HL-60 (cell line): Measurements from ENCODE around the gene PLA2G4E.

Source experiments
- DNase-seq, 2 experiments: peaks; one replicate each; pipeline ENCODE4 v3.0.0-alpha.2; 2010 to 2020; ENCODE audit warnings: low read depth in 1 of 2, low spot score in 1 of 2
- H3K27ac ChIP-seq: fragments of 250-450 bp; sonication (Bioruptor Pico); replicated peaks from 2 replicates; pipeline ENCODE4 v1.5.1; 2020; ENCODE audit warnings: mild to moderate bottlenecking, moderate library complexity
- H3K27me3 ChIP-seq: fragments of 250-450 bp; sonication (Bioruptor Pico); 2 replicates; pipeline ENCODE4 v1.5.1; 2021; ENCODE audit warnings: mild to moderate bottlenecking, moderate library complexity; ENCODE audit not compliant: insufficient read depth, poor library complexity, severe bottlenecking
- H3K4me3 ChIP-seq: replicated peaks from 2 replicates; pipeline ENCODE4 v1.5.1; 2011; ENCODE audit warnings: mild to moderate bottlenecking, control low read depth, low read length; ENCODE audit not compliant: insufficient read depth
- CTCF ChIP-seq: IDR thresholded peaks from one replicate; pipeline ENCODE4 v1.5.1; 2011; ENCODE audit warnings: low read length, control low read depth, inconsistent platforms; ENCODE audit not compliant: insufficient read depth
- GABPA ChIP-seq: IDR thresholded peaks from 2 replicates; pipeline ENCODE4 v1.6.1; 2012; ENCODE audit warnings: low read depth
- POLR2AphosphoS5 ChIP-seq: IDR thresholded peaks from 2 replicates; pipeline ENCODE4 v1.6.1; 2012; ENCODE audit warnings: low read depth
- SPI1 ChIP-seq: IDR thresholded peaks from 2 replicates; pipeline ENCODE4 v1.6.1; 2012; ENCODE audit warnings: low read depth, mild to moderate bottlenecking, borderline replicate concordance
- TF ChIP-seq, protein P1 (sequence below): IDR thresholded peaks from 2 replicates; pipeline ENCODE4 v1.6.1; 2012; ENCODE audit warnings: low read depth; ENCODE audit not compliant: insufficient replicate concordance

Gene PLA2G4E

DNA sequence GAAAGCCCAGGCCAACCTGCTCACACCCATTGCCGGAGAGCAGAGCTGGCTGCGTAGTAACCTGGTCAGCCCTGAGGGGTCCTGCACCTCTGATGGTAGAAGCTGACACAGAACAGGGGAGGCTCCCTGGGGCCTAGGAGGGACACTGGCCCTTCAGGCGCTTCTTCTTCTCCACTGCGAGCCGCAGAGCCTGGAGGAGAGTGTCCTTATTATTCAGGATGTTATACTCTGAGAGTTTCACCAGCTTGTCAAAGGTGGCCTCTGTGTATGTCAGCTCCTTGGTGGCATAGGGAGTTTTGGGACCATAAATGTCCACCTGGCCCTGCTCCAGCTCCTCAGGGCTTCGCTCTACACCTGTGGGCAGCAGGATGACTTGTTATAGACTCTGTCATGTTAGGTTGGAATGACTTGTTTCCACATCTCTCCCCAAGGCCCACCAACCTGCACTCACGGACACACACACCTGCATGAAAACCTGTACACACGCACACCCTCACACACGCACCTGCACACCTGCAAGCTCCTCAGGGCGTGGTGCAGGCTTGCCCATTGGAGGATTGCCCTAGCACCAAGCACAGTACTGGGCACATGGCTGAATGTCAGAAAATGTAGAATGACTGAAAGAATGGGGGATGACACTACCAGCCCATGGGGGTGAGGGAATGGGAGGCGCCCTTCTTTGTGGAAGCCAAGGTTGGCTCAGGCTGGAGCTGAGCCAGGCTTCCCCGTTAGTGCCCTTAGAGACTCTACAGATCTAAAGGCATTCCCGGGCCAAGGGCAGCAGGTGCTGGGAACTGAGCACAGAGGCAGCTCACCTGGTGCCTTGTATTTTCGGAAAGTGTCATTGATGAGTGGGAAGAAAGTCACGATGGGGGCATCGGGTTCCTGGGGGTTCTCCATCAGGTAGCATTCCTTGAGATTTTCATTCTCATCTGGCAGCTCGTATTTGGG is 36.9 kb downstream of the PLA2G4E start:
- Histone ChIP-seq H3K27ac (no peak overlapping the region), H3K4me3 (no peak overlapping the region), H3K27me3 (no peaks in the 10 kb centered on the region)
- TF ChIP-seq POLR2AphosphoS5 (no peak), CTCF (no peak)
- TF ChIP-seq, protein P1, sequence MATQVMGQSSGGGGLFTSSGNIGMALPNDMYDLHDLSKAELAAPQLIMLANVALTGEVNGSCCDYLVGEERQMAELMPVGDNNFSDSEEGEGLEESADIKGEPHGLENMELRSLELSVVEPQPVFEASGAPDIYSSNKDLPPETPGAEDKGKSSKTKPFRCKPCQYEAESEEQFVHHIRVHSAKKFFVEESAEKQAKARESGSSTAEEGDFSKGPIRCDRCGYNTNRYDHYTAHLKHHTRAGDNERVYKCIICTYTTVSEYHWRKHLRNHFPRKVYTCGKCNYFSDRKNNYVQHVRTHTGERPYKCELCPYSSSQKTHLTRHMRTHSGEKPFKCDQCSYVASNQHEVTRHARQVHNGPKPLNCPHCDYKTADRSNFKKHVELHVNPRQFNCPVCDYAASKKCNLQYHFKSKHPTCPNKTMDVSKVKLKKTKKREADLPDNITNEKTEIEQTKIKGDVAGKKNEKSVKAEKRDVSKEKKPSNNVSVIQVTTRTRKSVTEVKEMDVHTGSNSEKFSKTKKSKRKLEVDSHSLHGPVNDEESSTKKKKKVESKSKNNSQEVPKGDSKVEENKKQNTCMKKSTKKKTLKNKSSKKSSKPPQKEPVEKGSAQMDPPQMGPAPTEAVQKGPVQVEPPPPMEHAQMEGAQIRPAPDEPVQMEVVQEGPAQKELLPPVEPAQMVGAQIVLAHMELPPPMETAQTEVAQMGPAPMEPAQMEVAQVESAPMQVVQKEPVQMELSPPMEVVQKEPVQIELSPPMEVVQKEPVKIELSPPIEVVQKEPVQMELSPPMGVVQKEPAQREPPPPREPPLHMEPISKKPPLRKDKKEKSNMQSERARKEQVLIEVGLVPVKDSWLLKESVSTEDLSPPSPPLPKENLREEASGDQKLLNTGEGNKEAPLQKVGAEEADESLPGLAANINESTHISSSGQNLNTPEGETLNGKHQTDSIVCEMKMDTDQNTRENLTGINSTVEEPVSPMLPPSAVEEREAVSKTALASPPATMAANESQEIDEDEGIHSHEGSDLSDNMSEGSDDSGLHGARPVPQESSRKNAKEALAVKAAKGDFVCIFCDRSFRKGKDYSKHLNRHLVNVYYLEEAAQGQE: no peak
- DNase-seq: no peak

DNA sequence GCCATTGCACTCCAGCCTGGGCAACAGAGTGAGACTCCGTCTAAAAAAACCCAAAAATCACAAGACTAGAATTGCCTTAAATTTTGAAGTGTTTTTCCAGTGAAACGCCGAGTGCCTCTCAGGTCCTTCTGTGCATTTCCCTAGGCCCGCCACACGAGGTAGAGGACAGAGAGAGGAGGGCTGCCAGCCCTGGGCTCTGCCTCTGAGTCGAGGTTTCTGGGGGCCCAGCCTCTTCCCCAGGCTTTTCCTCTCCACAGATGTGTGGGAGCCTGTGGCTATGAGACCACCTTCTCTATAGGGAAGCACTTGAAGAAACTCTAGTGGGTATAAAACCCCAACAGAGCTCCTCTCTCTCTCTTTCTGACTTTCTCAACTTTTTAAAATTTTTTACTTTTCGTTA is 37.6 kb downstream of the PLA2G4E start:
- DNase-seq: no peak
- H3K27ac ChIP-seq: no peak overlapping the region
- TF ChIP-seq POLR2AphosphoS5: no peak
- TF ChIP-seq, protein P1: no peak
- TF ChIP-seq GABPA: no peak
- no peak for TF ChIP-seq SPI1
- TF ChIP-seq CTCF: no peak
- H3K4me3 ChIP-seq: no peak overlapping the region
- no peaks in the 10 kb centered on the region for H3K27me3 ChIP-seq

- Histone ChIP-seq H3K27me3 (no peaks in the 10 kb centered on the region), H3K27ac (no peak overlapping the region), H3K4me3 (no peak overlapping the region)
- TF ChIP-seq, protein P1: no peak
- no peak for TF ChIP-seq POLR2AphosphoS5
- DNase-seq: no peak
Observed at GRCh38 chr15:41982133-41982930, 38.5 kb downstream of the PLA2G4E start.
